Type B pancreatic cell (in vitro differentiated cells): ENCODE results near the gene MPHOSPH10. TPM values are rescaled to one million over a fixed set of nuclear protein-coding genes. Genes with fewer than 3 reads are reported as not detected.
"Not testable (repeated sequence)": the region's sequence is repeated elsewhere in the genome, so short reads cannot be mapped to it uniquely, and the experiment has no call there.

ENCODE experiments used
- DNase-seq: peaks from one replicate; pipeline ENCODE4 v3.0.0; 2021; ENCODE audit warnings: mixed read lengths; ENCODE audit not compliant: unreplicated experiment; ENCODE audit errors: extremely low spot score
- H3K27ac Mint-ChIP-seq: 2 replicates; pipeline ENCODE4 v1.8.0; 2021; ENCODE audit warnings: mild to moderate bottlenecking, mixed read lengths
- H3K27me3 Mint-ChIP-seq: 2 replicates; pipeline ENCODE4 v1.8.0; 2021; ENCODE audit warnings: mixed read lengths
- H3K36me3 Mint-ChIP-seq: 2 replicates; pipeline ENCODE4 v1.8.0; 2021; ENCODE audit warnings: mixed read lengths
- H3K4me1 Mint-ChIP-seq: one replicate; pipeline ENCODE4 v1.8.0; 2021; ENCODE audit warnings: mixed read lengths; ENCODE audit not compliant: unreplicated experiment
- H3K4me3 Mint-ChIP-seq: 2 replicates; pipeline ENCODE4 v1.8.0; 2021; ENCODE audit warnings: mild to moderate bottlenecking, mixed read lengths
- H3K9me3 Mint-ChIP-seq: 2 replicates; pipeline ENCODE4 v1.8.0; 2021; ENCODE audit warnings: mixed read lengths
- CTCF ChIP-seq: fragments of 200-600 bp; sonication (generic); conservative IDR thresholded peaks from 2 replicates; pipeline ENCODE4 v1.5.0; 2021; ENCODE audit warnings: antibody characterized with exemption, mild to moderate bottlenecking
- total RNA-seq: library from RNA; stranded (reverse); gene quantifications from 2 replicates; pipeline ENCODE4 v1.2.1, GENCODE V29; 2021; ENCODE audit warnings: low replicate concordance

Gene MPHOSPH10
- total RNA-seq, 1 donor from 2014 or later = 41.7 TPM

- no peaks in the 10 kb centered on the region for H3K9me3 Mint-ChIP-seq
- DNase-seq = no peak
- H3K36me3 Mint-ChIP-seq = peaks cover 3% of the 10 kb centered on the region
- H3K4me1 Mint-ChIP-seq = peaks cover 10% of the 10 kb centered on the region
- no peak for TF ChIP-seq CTCF
- no peaks in the 10 kb centered on the region for H3K27me3 Mint-ChIP-seq
- H3K4me3 Mint-ChIP-seq = no peak overlapping the region
- no peak overlapping the region for H3K27ac Mint-ChIP-seq
Observed at GRCh38 chr2:71130905-71131244, 441 bp downstream of the MPHOSPH10 start.

GRCh38 chr2:71131387-71132166, 1.1 kb downstream of the MPHOSPH10 start:
- H3K4me1 Mint-ChIP-seq = peaks cover 10% of the 10 kb centered on the region
- H3K4me3 Mint-ChIP-seq, H3K36me3 Mint-ChIP-seq, H3K27ac Mint-ChIP-seq, H3K9me3 Mint-ChIP-seq, DNase-seq, H3K27me3 Mint-ChIP-seq: not testable (repeated sequence)

- Mint-ChIP-seq H3K4me1 (no peaks in the 10 kb centered on the region), H3K36me3 (peaks cover 7% of the 10 kb centered on the region), H3K27ac (no peak overlapping the region), H3K27me3 (no peaks in the 10 kb centered on the region), H3K4me3 (no peak overlapping the region), H3K9me3 (no peaks in the 10 kb centered on the region)
- DNase-seq = no peak
- no peak for TF ChIP-seq CTCF
Observed at GRCh38 chr2:71133603-71134002, 3.2 kb downstream of the MPHOSPH10 start.

GRCh38 chr2:71136174-71136573, 5.7 kb downstream of the MPHOSPH10 start:
- no peak for DNase-seq
- Mint-ChIP-seq H3K27me3 (no peaks in the 10 kb centered on the region), H3K27ac (no peak overlapping the region), H3K4me1 (no peaks in the 10 kb centered on the region), H3K36me3 (peaks cover 20% of the 10 kb centered on the region), H3K4me3 (no peak overlapping the region), H3K9me3 (no peaks in the 10 kb centered on the region)
- TF ChIP-seq CTCF = no peak

GRCh38 chr2:71143782-71144181, 13.3 kb downstream of the MPHOSPH10 start:
- Mint-ChIP-seq H3K9me3 (no peaks in the 10 kb centered on the region), H3K27ac (no peak overlapping the region), H3K4me3 (no peak overlapping the region), H3K27me3 (no peaks in the 10 kb centered on the region), H3K4me1 (no peaks in the 10 kb centered on the region), H3K36me3 (peaks cover 44% of the 10 kb centered on the region)
- no peak for TF ChIP-seq CTCF
- DNase-seq = no peak

GRCh38 chr2:71148506-71149063, 18.2 kb downstream of the MPHOSPH10 start:
- TF ChIP-seq CTCF = no peak
- Mint-ChIP-seq H3K4me3 (no peak overlapping the region), H3K4me1 (no peaks in the 10 kb centered on the region), H3K27ac (no peak overlapping the region), H3K9me3 (no peaks in the 10 kb centered on the region), H3K36me3 (peaks cover 31% of the 10 kb centered on the region), H3K27me3 (peaks cover 4% of the 10 kb centered on the region)
- DNase-seq = no peak
